ENCODE results near the gene ACSF2. TPM values are rescaled to one million over a fixed set of nuclear protein-coding genes. Genes with fewer than 3 reads are reported as not detected.

The ACSF2 gene
- total RNA-seq, 4 donors from 2014 or later = 97.3 to 193 (median 143) TPM

DNA sequence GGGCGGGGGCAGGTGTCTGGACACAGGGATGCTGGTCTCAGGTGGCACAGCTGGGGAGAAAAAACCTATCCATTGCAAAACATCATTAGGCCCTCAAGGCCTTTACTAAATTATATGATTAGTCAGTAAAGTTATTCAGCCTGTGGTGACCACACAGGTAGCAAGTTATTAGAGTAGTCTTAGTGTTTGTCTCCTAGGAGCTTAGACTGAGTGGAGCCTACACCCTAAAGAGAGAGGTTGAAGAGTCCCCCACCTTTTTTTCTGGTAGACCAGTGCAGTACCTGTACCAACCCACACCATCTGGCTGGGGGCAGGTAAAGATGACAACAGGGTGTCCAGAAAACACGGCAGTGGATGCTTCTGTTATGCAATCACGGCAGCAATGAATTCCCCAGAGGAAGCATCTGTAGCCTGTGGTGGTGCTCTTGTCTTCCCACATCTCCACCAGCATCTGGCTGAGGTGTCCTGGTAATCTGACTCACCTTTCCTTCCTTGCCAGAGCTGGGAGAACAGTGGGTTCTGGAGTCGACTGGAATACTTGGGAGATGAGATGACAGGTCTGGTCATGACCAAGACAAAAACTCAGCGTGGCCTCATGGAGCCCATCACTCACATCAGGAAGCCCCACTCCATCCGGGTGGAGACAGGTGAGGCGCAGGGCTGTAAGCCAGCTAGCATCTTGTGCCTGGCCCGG, 93.3 kb downstream of the ACSF2 start:
- H3K27ac ChIP-seq = peak overlapping the region; percentile 18 to 63 (median 43)

DNA sequence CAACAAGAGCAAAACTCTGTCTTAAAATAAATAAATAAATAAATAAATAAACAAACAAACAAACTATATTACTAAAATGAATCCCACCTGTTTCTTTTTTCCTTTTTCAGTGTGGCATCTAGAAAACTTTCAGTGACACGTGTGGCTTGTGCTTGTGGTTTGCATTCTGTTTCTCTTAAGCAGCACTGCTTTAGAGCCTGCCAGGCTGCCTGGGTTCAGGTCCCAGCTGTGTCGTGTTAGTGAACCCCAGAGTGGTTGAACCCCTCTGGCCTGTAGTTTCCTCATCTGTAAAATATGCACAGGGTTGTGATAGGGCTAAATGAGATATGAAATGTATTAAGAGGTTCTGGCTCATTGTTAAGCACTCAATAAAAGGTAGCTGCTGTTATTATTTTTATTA, 94.5 kb downstream of the ACSF2 start:
- TF ChIP-seq, protein P1, sequence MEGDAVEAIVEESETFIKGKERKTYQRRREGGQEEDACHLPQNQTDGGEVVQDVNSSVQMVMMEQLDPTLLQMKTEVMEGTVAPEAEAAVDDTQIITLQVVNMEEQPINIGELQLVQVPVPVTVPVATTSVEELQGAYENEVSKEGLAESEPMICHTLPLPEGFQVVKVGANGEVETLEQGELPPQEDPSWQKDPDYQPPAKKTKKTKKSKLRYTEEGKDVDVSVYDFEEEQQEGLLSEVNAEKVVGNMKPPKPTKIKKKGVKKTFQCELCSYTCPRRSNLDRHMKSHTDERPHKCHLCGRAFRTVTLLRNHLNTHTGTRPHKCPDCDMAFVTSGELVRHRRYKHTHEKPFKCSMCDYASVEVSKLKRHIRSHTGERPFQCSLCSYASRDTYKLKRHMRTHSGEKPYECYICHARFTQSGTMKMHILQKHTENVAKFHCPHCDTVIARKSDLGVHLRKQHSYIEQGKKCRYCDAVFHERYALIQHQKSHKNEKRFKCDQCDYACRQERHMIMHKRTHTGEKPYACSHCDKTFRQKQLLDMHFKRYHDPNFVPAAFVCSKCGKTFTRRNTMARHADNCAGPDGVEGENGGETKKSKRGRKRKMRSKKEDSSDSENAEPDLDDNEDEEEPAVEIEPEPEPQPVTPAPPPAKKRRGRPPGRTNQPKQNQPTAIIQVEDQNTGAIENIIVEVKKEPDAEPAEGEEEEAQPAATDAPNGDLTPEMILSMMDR (IDR thresholded peaks at IDR 0.05) = no peak
- no peak for TF ChIP-seq POLR2A (IDR thresholded peaks at IDR 0.05)
- no peak for DNase-seq
- H3K4me1 ChIP-seq = peaks cover 12 to 13% of the 10 kb centered on the region in 2 donors
- no peaks in the 10 kb centered on the region for H3K9me3 ChIP-seq
- intact Hi-C loops (cut with DNase I) = no loop called here
- no peak overlapping the region for H3K27ac ChIP-seq
- no peaks in the 10 kb centered on the region for H3K27me3 ChIP-seq
- no peak overlapping the region for H3K4me3 ChIP-seq (replicated peaks in 1 of 3)
- no peaks in the 10 kb centered on the region for H3K36me3 ChIP-seq
- 85 to 86% methylated on average over 2 of the region's 2 CpGs for WGBS, 2 donors

More for the DNA sequence above, 93.3 kb downstream of the ACSF2 start:
- TF ChIP-seq, protein P1 (IDR thresholded peaks at IDR 0.05) = no peak
- no peak for TF ChIP-seq POLR2A (IDR thresholded peaks at IDR 0.05)
- Histone ChIP-seq H3K4me3 (replicated peaks in 1 of 3) (no peak overlapping the region), H3K36me3 (no peaks in the 10 kb centered on the region), H3K27me3 (no peaks in the 10 kb centered on the region), H3K9me3 (no peaks in the 10 kb centered on the region), H3K4me1 (peaks cover 21 to 23% of the 10 kb centered on the region in 2 donors)
- 83 to 87% methylated on average over 4 to 8 of the region's 8 CpGs for WGBS, 2 donors
- no peak for DNase-seq
- intact Hi-C loops (cut with DNase I) = no loop called here

DNA sequence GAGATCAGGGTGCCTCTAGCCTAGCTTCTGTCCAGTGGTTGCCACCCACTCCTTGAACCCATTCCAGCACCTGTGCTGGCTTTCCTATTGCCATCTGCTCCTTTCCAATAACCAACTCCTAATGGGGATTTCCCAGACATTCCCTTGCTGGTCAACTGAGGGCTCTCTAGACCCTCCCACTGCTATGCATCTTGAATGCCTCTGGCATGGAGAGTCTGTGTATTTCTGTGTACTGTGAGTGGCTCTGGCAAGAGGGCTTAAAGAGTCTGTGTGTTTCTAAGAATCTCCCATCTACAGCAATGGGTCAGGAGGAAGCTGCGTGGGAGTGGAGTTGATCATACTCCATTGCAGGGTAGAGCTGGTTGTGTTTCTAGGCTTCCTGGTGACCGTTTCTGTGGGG, 95.5 kb downstream of the ACSF2 start:
- no peaks in the 10 kb centered on the region for H3K27me3 ChIP-seq
- H3K9me3 ChIP-seq = no peaks in the 10 kb centered on the region
- TF ChIP-seq, protein P1 (IDR thresholded peaks at IDR 0.05) = no peak
- no peak for TF ChIP-seq POLR2A (IDR thresholded peaks at IDR 0.05)
- intact Hi-C loops (cut with DNase I) = no loop called here
- H3K4me3 ChIP-seq (replicated peaks in 1 of 3) = no peak overlapping the region
- no peaks in the 10 kb centered on the region for H3K36me3 ChIP-seq
- H3K4me1 ChIP-seq = peaks cover 7 to 11% of the 10 kb centered on the region in 2 donors
- H3K27ac ChIP-seq = no peak overlapping the region
- peak in 1 of 2 donors; percentile 33 for DNase-seq
- 38 to 42% methylated on average over 1 to 2 of the region's 2 CpGs for WGBS, 2 donors

DNA sequence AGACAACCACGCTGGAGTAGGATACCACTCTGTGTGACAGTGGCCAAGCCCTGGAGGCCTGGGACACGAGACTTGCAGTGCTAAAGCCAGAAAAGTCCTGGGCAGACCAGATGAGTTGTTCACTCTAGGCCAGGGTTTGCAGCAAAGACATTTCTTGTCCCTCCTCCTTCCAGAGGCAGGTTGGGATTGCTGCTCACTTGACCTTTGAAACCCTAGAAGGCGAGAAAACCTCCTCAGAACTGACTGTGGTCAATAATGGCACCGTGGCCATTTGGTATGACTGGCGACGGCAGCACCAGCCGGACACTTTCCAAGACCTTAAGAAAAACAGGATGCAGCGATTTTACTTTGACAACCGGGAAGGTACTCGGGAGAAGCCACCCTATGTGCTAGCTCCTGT, 96.7 kb downstream of the ACSF2 start:
- Histone ChIP-seq H3K36me3 (no peaks in the 10 kb centered on the region), H3K27ac (no peak overlapping the region), H3K4me1 (peaks cover 14 to 19% of the 10 kb centered on the region in 2 donors), H3K27me3 (no peaks in the 10 kb centered on the region), H3K9me3 (no peaks in the 10 kb centered on the region), H3K4me3 (replicated peaks in 1 of 3) (no peak overlapping the region)
- intact Hi-C loops (cut with DNase I) = no loop called here
- TF ChIP-seq POLR2A (IDR thresholded peaks at IDR 0.05) = no peak
- TF ChIP-seq, protein P1 (IDR thresholded peaks at IDR 0.05) = no peak
- 88 to 90% methylated on average over 10 of the region's 10 CpGs for WGBS, 2 donors
- DNase-seq = no peak

DNA sequence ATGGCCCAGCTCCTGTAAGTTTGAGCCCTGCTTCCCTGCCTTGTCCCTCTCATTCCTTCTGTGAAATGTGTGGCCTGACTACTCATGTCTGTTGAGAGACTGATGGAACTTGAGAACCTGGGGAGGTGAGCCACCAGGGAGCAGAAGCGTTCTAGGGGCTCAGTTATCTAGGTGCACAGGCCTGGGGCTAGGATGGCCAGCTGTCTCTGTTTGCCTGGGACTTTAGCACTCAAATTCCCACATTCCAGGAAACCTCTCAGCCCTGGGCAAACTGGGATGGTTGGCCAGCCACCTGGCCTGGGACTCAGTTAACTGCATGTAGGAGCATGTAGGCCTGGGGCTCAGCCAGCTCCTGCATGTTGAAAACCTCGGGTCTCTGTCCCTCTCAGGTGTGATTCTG, 97.2 kb downstream of the ACSF2 start:
- Histone ChIP-seq H3K9me3 (no peaks in the 10 kb centered on the region), H3K27me3 (no peaks in the 10 kb centered on the region), H3K27ac (no peak overlapping the region), H3K36me3 (no peaks in the 10 kb centered on the region), H3K4me1 (peaks cover 18 to 21% of the 10 kb centered on the region in 2 donors), H3K4me3 (replicated peaks in 1 of 3) (no peak overlapping the region)
- 67 to 88% methylated on average over 1 to 2 of the region's 2 CpGs for WGBS, 2 donors
- no peak for DNase-seq
- intact Hi-C loops (cut with DNase I) = no loop called here
- no peak for TF ChIP-seq POLR2A (IDR thresholded peaks at IDR 0.05)
- TF ChIP-seq, protein P1 (IDR thresholded peaks at IDR 0.05) = no peak

All from thyroid gland (tissue), 4 donors.